ENCODE data around the gene CCNG1. TPM values are rescaled to one million over a fixed set of nuclear protein-coding genes. Genes with fewer than 3 reads are reported as not detected.
"Not testable (repeated sequence)": the region's sequence is repeated elsewhere in the genome, so short reads cannot be mapped to it uniquely, and the experiment has no call there.

Gene CCNG1
- total and polyA plus RNA-seq, 2 donors (not counting 1 experiment from before 2014, with no cell fraction given): 210 to 449 TPM

DNA sequence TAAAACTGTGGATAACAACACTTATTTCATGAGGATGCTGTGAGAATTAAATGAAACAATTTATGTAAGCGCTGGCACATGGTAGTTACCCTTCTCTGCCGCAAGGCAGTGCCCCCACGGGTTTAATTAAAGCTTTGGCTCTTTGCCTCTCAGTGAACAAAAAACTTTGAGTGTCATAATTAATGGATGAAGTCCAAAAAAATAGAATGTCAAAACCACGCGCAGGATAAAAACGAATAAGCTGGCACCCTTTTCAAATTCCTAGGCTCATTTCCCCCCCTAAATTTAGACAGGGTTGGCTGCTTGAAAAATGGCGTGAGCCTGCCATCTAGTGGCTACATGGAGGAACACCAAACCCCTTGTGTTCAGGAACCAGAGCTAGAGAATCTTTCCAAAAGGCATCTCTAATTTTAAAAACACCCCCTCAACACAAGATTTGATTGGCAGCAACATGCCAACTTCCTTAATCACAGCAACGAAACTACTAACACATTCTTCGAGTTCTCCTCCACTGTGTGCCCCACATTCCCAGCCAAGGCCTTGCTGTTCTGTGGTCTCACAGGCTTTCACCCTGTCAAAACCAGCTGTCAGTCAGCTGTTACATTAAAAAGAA lies 29.0 kb upstream of the CCNG1 start:
- H3K36me3 ChIP-seq (ENCODE audit: control insufficient read depth, insufficient read depth, low read length): no peaks in the 10 kb centered on the region
- H3K9me3 ChIP-seq (ENCODE audit: control insufficient read depth, insufficient read depth, low read depth, low read length): no peaks in the 10 kb centered on the region
- no peaks in the 10 kb centered on the region for H3K4me1 ChIP-seq (ENCODE audit: control insufficient read depth, extremely low read depth, insufficient read depth, low read length)
- H3K27ac ChIP-seq (ENCODE audit: insufficient read depth, low read length): no peak overlapping the region
- H3K4me3 ChIP-seq (replicated peaks in 1 of 4; ENCODE audit: control extremely low read depth in 1 of 4, insufficient read depth in 1 of 4, low read depth in 3 of 4, low read length in 4 of 4): peak overlapping the region in 1 of 4 experiments; percentile 32
- TF ChIP-seq, protein P1, sequence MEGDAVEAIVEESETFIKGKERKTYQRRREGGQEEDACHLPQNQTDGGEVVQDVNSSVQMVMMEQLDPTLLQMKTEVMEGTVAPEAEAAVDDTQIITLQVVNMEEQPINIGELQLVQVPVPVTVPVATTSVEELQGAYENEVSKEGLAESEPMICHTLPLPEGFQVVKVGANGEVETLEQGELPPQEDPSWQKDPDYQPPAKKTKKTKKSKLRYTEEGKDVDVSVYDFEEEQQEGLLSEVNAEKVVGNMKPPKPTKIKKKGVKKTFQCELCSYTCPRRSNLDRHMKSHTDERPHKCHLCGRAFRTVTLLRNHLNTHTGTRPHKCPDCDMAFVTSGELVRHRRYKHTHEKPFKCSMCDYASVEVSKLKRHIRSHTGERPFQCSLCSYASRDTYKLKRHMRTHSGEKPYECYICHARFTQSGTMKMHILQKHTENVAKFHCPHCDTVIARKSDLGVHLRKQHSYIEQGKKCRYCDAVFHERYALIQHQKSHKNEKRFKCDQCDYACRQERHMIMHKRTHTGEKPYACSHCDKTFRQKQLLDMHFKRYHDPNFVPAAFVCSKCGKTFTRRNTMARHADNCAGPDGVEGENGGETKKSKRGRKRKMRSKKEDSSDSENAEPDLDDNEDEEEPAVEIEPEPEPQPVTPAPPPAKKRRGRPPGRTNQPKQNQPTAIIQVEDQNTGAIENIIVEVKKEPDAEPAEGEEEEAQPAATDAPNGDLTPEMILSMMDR (conservative IDR thresholded peaks at IDR 0.05 in 1 of 2, IDR thresholded peaks at IDR 0.05 in 1 of 2; ENCODE audit: low read depth in 1 of 2, low read length in 2 of 2): peak; percentile 84 to 97
- TF ChIP-seq EZH2 (IDR thresholded peaks at IDR 0.05; ENCODE audit: low read length, missing control alignments): no peak
- no peaks in the 10 kb centered on the region for H3K27me3 ChIP-seq (ENCODE audit: control insufficient read depth, insufficient read depth, low read length)
- H3K9ac ChIP-seq (ENCODE audit: insufficient read depth, low read length): no peak overlapping the region
- DNase-seq (ENCODE audit: low read depth in 2 of 2): peak; percentile 48 to 74
- H3K79me2 ChIP-seq (ENCODE audit: control insufficient read depth, insufficient read depth, low read length): no peaks in the 10 kb centered on the region
- no peak overlapping the region for H2AFZ ChIP-seq (ENCODE audit: low read length)
- peak overlapping the region; percentile 44 for H3K4me2 ChIP-seq (ENCODE audit: extremely low read depth, insufficient read depth, low read length)
- H4K20me1 ChIP-seq (ENCODE audit: control insufficient read depth, extremely low read depth, insufficient read depth, low read length): no peaks in the 10 kb centered on the region

DNA sequence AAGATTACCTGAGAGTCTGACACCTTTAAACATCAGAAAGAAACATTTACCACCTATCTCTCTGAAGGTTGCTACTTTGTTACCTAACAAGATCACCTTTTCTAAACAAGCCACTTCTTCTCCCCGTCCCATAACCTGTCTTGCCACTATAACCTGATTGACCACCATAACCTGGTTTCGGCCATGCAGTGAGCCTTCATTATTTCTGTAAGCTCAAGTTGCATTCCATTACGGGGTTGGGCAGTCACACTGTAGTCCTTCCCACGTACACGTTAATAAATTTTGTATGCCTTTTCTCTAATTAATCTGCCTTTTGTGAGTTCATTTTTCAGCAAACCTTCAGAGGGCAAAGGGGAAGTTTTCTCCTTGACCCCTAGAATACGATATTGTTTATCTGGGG lies 28.0 kb upstream of the CCNG1 start:
- Histone ChIP-seq H3K4me3 (replicated peaks in 1 of 4; ENCODE audit: control extremely low read depth in 1 of 4, insufficient read depth in 1 of 4, low read depth in 3 of 4, low read length in 4 of 4) (no peak overlapping the region), H3K9me3 (ENCODE audit: control insufficient read depth, insufficient read depth, low read depth, low read length) (no peaks in the 10 kb centered on the region), H3K36me3 (ENCODE audit: control insufficient read depth, insufficient read depth, low read length) (no peaks in the 10 kb centered on the region), H3K27ac (ENCODE audit: insufficient read depth, low read length) (no peak overlapping the region), H3K27me3 (ENCODE audit: control insufficient read depth, insufficient read depth, low read length) (no peaks in the 10 kb centered on the region), H3K4me1 (ENCODE audit: control insufficient read depth, extremely low read depth, insufficient read depth, low read length) (no peaks in the 10 kb centered on the region), H3K9ac (ENCODE audit: insufficient read depth, low read length) (no peak overlapping the region), H4K20me1 (ENCODE audit: control insufficient read depth, extremely low read depth, insufficient read depth, low read length) (no peaks in the 10 kb centered on the region), H3K79me2 (ENCODE audit: control insufficient read depth, insufficient read depth, low read length) (no peaks in the 10 kb centered on the region), H2AFZ (ENCODE audit: low read length) (no peak overlapping the region), H3K4me2 (ENCODE audit: extremely low read depth, insufficient read depth, low read length) (no peak overlapping the region)
- TF ChIP-seq EZH2 (IDR thresholded peaks at IDR 0.05; ENCODE audit: low read length, missing control alignments): no peak
- TF ChIP-seq, protein P1 (conservative IDR thresholded peaks at IDR 0.05 in 1 of 2, IDR thresholded peaks at IDR 0.05 in 1 of 2; ENCODE audit: low read depth in 1 of 2, low read length in 2 of 2): no peak
- no peak for DNase-seq (ENCODE audit: low read depth in 2 of 2)

DNA sequence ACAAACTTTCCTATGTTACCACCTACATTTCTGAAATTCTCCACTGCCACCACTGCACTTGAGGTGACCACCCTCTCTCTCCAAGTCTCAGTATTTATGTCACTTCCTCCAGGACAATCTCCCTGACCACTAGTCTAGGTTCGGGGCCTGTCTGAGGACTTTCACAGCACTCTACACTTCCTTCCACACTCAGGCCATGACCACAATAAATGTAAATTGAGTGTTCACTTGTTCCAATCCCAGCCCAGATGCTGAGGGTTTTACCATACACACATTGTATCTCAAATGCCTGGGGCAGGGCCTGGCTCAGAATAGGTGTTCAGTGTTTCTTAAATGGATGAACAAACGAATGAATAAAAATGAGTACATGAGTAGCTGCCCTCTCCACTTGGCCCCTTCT lies 26.9 kb upstream of the CCNG1 start:
- no peak for DNase-seq (ENCODE audit: low read depth in 2 of 2)
- Histone ChIP-seq H2AFZ (ENCODE audit: low read length) (no peak overlapping the region), H3K27me3 (ENCODE audit: control insufficient read depth, insufficient read depth, low read length) (no peaks in the 10 kb centered on the region), H3K27ac (ENCODE audit: insufficient read depth, low read length) (no peak overlapping the region), H3K4me2 (ENCODE audit: extremely low read depth, insufficient read depth, low read length) (no peak overlapping the region), H3K9me3 (ENCODE audit: control insufficient read depth, insufficient read depth, low read depth, low read length) (no peaks in the 10 kb centered on the region), H3K4me3 (replicated peaks in 1 of 4; ENCODE audit: control extremely low read depth in 1 of 4, insufficient read depth in 1 of 4, low read depth in 3 of 4, low read length in 4 of 4) (no peak overlapping the region), H3K4me1 (ENCODE audit: control insufficient read depth, extremely low read depth, insufficient read depth, low read length) (no peaks in the 10 kb centered on the region), H3K9ac (ENCODE audit: insufficient read depth, low read length) (no peak overlapping the region), H3K36me3 (ENCODE audit: control insufficient read depth, insufficient read depth, low read length) (no peaks in the 10 kb centered on the region), H3K79me2 (ENCODE audit: control insufficient read depth, insufficient read depth, low read length) (no peaks in the 10 kb centered on the region), H4K20me1 (ENCODE audit: control insufficient read depth, extremely low read depth, insufficient read depth, low read length) (no peaks in the 10 kb centered on the region)
- TF ChIP-seq EZH2 (IDR thresholded peaks at IDR 0.05; ENCODE audit: low read length, missing control alignments): no peak
- TF ChIP-seq, protein P1 (conservative IDR thresholded peaks at IDR 0.05 in 1 of 2, IDR thresholded peaks at IDR 0.05 in 1 of 2; ENCODE audit: low read depth in 1 of 2, low read length in 2 of 2): no peak

DNA sequence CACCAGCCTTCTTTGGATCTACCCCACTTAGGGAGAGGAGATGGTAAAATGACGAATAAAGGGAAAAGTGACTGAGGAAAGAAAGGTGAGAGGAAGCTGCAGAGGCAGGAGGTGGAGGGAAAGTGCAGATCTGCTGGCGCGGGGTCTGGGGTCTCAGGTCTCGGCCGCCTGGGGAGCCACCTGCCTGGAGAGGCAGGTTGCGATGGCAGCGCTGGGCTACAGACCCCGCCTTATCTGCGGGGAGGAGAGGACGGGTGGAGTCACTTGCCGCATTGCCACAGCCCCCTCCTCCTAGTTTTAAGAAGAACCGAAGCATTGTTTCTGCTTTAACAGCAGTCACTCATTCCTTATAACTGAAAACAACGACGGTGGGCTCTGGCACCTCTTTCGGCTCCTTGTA lies 21.7 kb upstream of the CCNG1 start:
- H3K27ac ChIP-seq (ENCODE audit: insufficient read depth, low read length); H3K4me1 ChIP-seq (ENCODE audit: control insufficient read depth, extremely low read depth, insufficient read depth, low read length); DNase-seq (ENCODE audit: low read depth in 2 of 2); H2AFZ ChIP-seq (ENCODE audit: low read length); H3K9me3 ChIP-seq (ENCODE audit: control insufficient read depth, insufficient read depth, low read depth, low read length); H3K4me2 ChIP-seq (ENCODE audit: extremely low read depth, insufficient read depth, low read length); H3K36me3 ChIP-seq (ENCODE audit: control insufficient read depth, insufficient read depth, low read length); H3K79me2 ChIP-seq (ENCODE audit: control insufficient read depth, insufficient read depth, low read length); H3K9ac ChIP-seq (ENCODE audit: insufficient read depth, low read length); H3K27me3 ChIP-seq (ENCODE audit: control insufficient read depth, insufficient read depth, low read length); H4K20me1 ChIP-seq (ENCODE audit: control insufficient read depth, extremely low read depth, insufficient read depth, low read length); H3K4me3 ChIP-seq (replicated peaks in 1 of 4; ENCODE audit: control extremely low read depth in 1 of 4, insufficient read depth in 1 of 4, low read depth in 3 of 4, low read length in 4 of 4): not testable (repeated sequence)

All from fibroblast of lung (primary cell).